Renal cortical epithelial cell (primary cell): ENCODE data around the gene HOXB3. TPM values are rescaled to one million over a fixed set of nuclear protein-coding genes. Genes with fewer than 3 reads are reported as not detected.
"Not testable (repeated sequence)": the region's sequence is repeated elsewhere in the genome, so short reads cannot be mapped to it uniquely, and the experiment has no call there.

Source experiments
- DNase-seq: peaks from one replicate; pipeline ENCODE4 v3.0.0-alpha.2; 2011; ENCODE audit warnings: low read depth
- total RNA-seq: library from RNA; depleted of rRNA; stranded (reverse); fragments of >200 nt; gene quantifications from 2 replicates; pipeline ENCODE4 v1.2.3, GENCODE V29; 2014

Gene HOXB3
- total RNA-seq, 1 donor from 2014 or later, result 36.2 TPM

DNA sequence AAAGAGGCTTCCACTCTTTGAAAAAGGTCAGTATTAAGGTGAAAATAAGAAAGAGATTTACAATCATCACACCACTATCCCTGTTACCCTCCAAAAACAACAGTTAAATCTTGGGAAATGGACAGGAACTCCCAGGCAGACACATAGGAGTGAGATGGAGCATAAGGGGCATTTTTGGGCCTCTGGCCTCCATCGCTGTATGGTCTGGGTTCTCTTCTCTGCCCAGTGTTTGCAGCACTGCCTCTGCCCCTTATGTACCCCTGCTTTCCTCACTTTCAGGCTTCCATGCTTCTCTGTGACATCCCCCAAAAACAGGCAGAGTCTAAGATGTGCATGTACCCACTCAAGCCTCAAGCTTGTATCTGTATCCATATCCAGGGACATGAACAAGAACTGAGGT is 44.5 kb downstream of the HOXB3 start:
- no peak for DNase-seq

DNA sequence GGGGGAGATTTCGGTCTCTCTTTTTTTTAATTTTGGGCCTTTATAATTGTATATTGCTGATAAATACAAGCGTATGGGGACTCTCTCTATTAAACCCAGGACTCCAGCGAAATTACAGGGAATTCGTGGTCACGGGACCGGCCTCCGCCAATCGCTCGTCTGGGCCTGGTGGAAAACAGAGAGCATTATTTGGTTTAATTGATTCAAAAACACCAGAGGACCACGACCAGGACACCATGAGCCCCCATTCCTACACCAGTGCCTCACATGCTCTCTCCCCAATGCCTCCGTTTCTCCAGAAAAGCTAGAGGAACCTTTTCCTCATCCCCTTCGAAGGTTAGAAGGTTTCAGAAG is 45.0 kb downstream of the HOXB3 start, which contains the start of gene HOXB2:
HOXB2 (minus strand) TSS at position 88 of the 354 bp plus-strand sequence. CDS start 198 bp downstream, outside the sequence.
- DNase-seq, result no peak

- DNase-seq, result no peak
Observed at GRCh38 chr17:48544349-48545021, 45.6 kb downstream of the HOXB3 start.

DNA sequence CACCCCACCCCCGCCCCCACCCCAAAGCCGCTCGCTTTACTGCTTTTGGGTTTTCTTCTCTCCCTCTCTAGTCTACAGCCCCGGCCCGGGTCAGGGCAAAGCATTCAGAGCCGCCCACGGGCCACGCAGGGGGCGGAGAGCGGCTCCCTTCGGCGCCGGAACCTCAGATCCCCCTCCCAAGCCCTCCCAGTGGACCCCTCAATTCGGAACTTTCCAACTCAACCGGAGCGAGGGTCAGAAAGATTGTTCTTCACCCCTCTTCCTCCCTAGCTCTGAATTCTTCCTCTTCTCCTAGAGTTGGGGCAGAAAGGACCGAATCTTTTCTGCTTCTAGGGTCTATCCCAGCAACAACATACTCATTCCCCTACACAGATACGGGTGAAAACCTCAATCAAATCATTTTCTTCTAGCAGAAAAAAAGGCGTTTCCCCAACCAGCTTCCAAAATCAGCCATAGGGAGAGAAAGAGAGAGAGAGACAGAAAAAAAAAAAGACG is 46.1 kb downstream of the HOXB3 start:
- DNase-seq, result no peak

GRCh38 chr17:48543107-48543853 is 46.8 kb downstream of the HOXB3 start:
- no peak for DNase-seq

DNA sequence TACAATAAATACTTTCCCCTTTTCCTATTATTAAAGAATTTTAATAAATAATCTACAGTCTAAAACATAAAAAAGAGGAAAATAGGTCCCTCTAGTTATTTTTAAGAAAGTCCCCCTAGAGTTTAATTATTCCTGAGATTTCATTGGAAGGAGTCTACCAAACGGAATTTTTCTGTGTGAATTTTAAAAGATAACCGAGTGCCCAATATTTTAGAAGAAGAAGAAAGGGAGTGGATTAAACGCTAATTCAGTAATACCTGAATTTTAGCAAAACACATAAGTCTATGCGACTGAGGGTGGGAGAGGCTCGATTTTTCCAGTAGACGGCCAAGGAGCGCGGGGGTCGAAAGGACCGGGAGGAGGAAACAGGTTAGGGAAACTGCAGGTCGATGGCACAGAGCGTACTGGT is 47.3 kb downstream of the HOXB3 start:
- no peak for DNase-seq

GRCh38 chr17:48542114-48542656 is 47.9 kb downstream of the HOXB3 start:
- DNase-seq, result no peak

DNA sequence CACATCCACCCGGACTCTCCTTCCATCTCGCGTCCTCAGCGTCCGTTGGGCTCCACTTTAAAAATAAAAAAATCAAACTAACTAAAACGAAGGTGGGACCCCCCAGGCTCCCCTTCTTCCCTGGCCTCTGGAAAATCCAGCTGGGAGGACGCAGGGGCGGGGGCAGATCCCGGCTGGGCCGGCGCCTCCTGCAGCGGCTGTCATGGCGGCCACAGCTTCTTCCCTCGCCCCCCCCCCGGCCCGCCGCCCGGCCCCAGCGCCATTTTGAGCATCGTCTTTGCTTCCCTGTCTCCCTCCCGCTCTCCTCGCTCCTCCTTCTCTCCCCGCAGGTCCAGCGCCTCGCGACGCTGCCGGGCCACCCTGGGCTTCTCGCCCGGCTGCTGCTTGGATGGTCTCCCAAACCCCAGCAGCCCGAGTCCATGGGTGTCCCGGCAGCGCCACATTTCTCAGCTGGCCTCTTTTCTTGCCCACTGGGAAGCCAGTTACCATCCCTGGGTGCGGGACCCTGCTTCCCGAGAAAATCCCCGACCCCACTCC is 48.4 kb downstream of the HOXB3 start:
- DNase-seq, result no peak

DNA sequence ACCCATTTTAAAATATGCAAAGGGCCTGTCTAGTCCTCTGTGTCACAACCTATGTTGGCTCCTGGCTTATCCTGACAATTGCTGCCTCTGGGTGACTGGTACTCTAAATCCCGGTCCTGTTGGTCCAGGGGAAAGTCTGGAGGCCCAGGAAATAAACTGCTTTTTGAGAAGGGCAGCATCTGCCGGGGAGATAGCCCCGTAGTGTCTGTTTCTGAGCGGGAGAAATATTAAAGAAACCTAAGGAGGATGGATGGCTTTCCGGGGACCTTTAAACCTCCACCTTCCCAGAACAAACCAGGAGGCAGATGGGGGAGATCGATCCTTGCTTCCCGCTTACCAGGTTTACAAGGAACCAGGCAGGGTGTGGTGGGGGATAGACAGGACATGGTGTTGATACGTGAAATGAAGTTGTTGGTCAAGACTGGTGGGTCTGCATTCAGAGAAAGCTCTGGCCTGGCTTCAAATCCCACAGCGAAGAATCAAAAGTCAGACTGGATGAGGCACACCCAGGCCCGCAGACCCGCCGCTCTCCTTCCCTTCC is 48.9 kb downstream of the HOXB3 start:
- DNase-seq, result no peak

DNA sequence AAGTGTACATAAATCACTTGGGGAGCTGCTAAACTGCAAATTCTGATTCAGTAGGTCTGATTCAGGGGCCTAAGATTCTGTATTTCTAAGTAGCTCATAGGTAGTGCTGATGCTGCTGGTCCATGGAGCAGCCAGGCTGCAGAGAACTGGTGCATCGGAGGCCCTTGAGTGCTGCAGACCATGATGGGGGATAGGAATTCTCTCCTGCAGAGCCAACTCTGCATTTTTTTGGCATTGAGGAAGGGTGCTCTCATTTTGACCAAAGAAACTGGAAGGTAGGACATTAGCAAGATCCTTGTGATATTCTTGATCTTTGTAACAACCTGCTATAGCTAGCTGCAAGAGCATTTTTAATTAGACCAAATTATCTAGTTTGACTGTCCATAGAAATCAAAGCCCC is 49.8 kb downstream of the HOXB3 start:
- no peak for DNase-seq

- peak; percentile 97 for DNase-seq
Observed at GRCh38 chr17:48539177-48539576, 50.9 kb downstream of the HOXB3 start.

- DNase-seq, result no peak
Observed at GRCh38 chr17:48537316-48537715, 52.7 kb downstream of the HOXB3 start.

GRCh38 chr17:48535793-48536559 is 54.1 kb downstream of the HOXB3 start:
- not testable (repeated sequence) for DNase-seq

DNA sequence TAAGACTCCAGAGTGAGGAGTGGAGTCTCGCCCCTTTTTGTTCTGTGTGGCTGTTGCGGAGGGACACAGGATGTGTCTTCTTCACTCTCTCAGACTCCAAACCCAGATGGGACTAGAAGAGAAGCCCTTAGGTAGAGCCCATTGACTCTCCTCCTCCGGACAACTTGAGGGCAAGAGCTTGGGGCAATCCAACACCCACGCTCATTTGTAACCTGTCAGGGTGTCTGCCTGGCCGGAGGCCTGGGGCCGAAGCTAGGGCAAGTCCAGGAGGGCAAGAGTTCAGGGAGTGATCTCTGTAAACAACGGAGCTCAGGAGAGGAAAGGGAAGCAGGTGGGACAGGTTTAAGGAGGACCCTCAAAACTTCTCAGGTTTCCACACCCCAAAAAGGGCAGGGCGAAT is 57.8 kb downstream of the HOXB3 start:
- DNase-seq, result no peak

DNA sequence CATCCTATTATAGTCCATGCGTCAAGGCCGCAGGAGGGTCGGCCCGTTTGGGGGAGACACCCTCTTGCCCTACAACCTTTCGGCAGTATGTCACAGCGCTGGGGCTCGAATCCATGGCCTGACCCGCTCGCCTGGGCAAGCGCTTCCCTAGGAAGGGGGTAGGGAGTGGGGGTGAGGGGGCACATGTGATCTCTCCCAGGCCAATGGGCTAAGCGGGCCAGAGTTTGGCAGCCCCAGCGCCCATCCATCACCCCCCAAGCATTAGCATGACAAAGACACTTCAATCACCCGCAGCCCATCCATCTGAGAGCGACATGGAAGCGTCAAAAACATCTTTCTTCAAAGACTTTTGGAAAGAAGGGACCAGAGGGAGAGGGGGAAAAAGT is 59.2 kb downstream of the HOXB3 start, which contains the start of gene HOXB1:
HOXB1 (minus strand) TSS at position 125 of the 386 bp plus-strand sequence; CDS start at position 18, 107 bp downstream.
- DNase-seq, result no peak

- DNase-seq, result no peak
Observed at GRCh38 chr17:48530208-48530886, 59.7 kb downstream of the HOXB3 start.

DNA sequence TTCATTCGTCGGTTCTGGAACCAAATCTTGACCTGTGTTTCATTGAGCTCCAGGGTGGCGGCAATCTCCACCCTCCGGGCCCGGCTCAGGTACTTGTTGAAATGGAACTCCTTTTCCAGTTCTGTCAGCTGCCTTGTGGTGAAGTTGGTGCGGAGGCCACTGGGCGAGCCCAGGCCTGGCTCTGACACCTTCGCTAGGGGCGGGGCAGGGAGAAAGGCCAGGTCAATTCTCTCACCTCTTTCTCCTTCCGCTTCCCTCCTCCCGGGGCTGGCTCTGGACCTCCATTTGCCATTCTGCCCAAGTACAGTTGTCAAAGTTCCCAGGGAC is 60.4 kb downstream of the HOXB3 start:
- no peak for DNase-seq

DNA sequence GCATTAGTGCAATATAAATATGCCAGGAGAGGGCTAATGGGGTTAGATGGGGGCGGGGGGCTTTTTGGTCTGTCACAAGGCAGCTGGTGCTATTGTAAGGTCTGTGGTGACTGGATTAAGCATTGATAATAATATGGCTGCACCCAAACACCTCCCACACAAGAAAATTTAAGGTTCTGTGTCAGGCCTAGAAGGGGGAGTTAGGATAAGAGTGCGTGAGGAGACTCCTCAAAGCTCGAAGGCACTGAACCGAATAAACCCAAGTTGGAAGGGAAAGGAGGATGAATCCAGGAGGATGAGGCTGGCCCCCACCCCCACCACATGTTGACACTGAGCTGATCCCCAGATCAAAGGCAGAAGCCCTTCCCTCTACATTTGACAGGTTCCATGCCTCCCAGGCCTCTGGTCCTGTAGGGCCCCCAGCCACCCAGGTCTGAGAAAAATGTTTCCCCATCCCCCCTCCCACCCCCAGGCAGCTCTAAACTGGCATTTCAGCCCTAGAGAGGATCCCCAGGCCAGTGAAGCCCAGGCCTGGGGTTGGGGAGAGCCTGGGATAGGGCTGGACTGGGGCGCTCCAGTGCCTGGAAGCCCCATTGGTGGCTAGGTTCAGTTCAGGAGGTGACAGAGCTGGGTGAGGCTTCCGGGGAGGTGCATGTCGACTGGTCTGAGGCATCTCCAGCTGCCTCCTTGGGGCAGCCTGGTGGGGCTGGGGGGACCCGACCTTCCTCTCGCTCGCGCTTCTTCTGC is 60.9 kb downstream of the HOXB3 start:
- DNase-seq, result no peak

DNA sequence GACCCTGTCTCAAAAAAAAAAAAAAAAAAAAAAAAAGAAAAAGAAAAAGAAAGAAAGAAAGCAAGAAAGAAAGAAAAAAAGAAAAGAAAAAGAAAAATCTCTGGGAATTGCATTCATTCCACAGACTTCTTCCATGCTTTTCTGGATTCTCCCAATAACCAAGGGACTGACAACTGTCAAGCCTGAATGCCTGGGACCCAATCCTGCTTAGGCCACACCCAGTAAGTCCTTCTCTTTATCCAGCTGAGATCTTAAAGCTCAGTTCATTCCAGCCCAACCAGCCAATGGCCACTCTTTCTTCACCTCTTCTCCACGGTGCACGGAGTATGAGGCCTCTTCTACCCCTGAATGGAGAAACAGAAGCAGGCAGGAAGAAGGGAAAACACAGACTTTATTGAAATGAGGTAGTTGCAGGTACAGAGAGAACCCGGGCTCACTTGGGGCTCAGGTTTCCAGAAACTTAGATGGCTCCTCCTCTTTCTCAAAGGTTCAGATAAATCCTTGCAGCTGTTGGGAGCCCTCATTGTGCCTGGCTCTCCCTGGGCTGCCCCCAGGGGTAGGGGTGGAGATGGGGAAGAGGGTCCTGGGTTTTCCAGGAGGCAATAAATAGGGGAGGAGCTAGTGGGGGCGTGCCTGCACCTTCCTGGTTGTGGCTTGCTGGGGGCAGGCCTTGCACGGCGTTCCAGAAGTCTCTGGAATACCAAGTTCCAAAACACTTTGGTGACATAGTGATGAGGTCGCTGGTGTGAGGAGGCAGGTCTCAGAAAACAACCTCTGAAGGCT is 61.7 kb downstream of the HOXB3 start:
- no peak for DNase-seq

GRCh38 chr17:48527547-48527932 is 62.5 kb downstream of the HOXB3 start:
- no peak for DNase-seq
